ENCODE data around the gene LYST. TPM values are rescaled to one million over a fixed set of nuclear protein-coding genes. Genes with fewer than 3 reads are reported as not detected.

The LYST gene
- total and polyA plus RNA-seq, 2 of the 8 experiments (the other 6 are each of a cell fraction or from before 2014, with no cell fraction given): 0.29 to 0.58 TPM

GRCh38 chr1:235823684-235824083 is 43.0 kb downstream of the LYST start (continued):
- TF ChIP-seq CTCF (IDR thresholded peaks at IDR 0.05; ENCODE audit: control extremely low read depth in 1 of 3, insufficient read depth in 1 of 3, low read depth in 1 of 3, low read length in 3 of 3): no peak
- no peak for TF ChIP-seq USF2 (IDR thresholded peaks at IDR 0.05; ENCODE audit: low read length)
- TF ChIP-seq ATF2 (IDR thresholded peaks at IDR 0.05; ENCODE audit: low read length): no peak
- TF ChIP-seq BCL11A (IDR thresholded peaks at IDR 0.05; ENCODE audit: low read depth in 2 of 2, low read length in 2 of 2): no peak
- no peak for TF ChIP-seq SP4 (IDR thresholded peaks at IDR 0.05; ENCODE audit: low read length)
- TF ChIP-seq RXRA (IDR thresholded peaks at IDR 0.05; ENCODE audit: insufficient read depth, low read depth, low read length): no peak
- no peak for TF ChIP-seq JUN (IDR thresholded peaks at IDR 0.05; ENCODE audit: low read depth, low read length)
- TF ChIP-seq PHF8 (conservative IDR thresholded peaks at IDR 0.05; ENCODE audit: low read depth, low read length): no peak

Data from H1 (cell line).